HepG2 (cell line): Measurements from ENCODE around the gene AUH. TPM values are rescaled to one million over a fixed set of nuclear protein-coding genes. Genes with fewer than 3 reads are reported as not detected.

Source experiments
- CHD2 ChIP-seq: IDR thresholded peaks from 2 replicates; pipeline ENCODE4 v1.6.1; 2011; ENCODE audit warnings: low read depth, low read length, improper control_type of control experiment
- DNMT3B ChIP-seq: conservative IDR thresholded peaks from 2 replicates; pipeline ENCODE4 v1.6.1; 2016; ENCODE audit warnings: missing biosample characterization, control low read depth
- E2F5 ChIP-seq: sonication (generic); formaldehyde crosslinking; conservative IDR thresholded peaks from 2 replicates; pipeline ENCODE4 v1.4.0; 2020; ENCODE audit warnings: missing genetic modification reagents
- MBD4 ChIP-seq: IDR thresholded peaks from 2 replicates; pipeline ENCODE4 v1.6.1; 2012; ENCODE audit warnings: low read length, inconsistent platforms, borderline replicate concordance
- NBN ChIP-seq: fragments of 450-650 bp; conservative IDR thresholded peaks from 2 replicates; pipeline ENCODE4 v1.6.1; 2017
- NR3C1 ChIP-seq: sonication (generic); formaldehyde crosslinking; IDR thresholded peaks from 2 replicates; pipeline ENCODE4 v1.4.0; 2020; ENCODE audit warnings: missing genetic modification reagents
- RAD21 ChIP-seq: fragments of 450-650 bp; formaldehyde crosslinking; IDR thresholded peaks from 2 replicates; pipeline ENCODE4 v1.5.0; 2020; ENCODE audit warnings: mild to moderate bottlenecking
- REPIN1 ChIP-seq: sonication (generic); formaldehyde crosslinking; IDR thresholded peaks from 2 replicates; pipeline ENCODE4 v1.8.0; 2022; ENCODE audit warnings: missing genetic modification reagents, low read depth, mild to moderate bottlenecking, borderline replicate concordance
- SALL1 ChIP-seq: sonication (generic); formaldehyde crosslinking; IDR thresholded peaks from 2 replicates; pipeline ENCODE4 v1.8.0; 2022; ENCODE audit warnings: mild to moderate bottlenecking, missing genetic modification reagents
- SIX4 ChIP-seq: sonication (generic); formaldehyde crosslinking; IDR thresholded peaks from 2 replicates; pipeline ENCODE4 v1.4.0; 2020; ENCODE audit warnings: missing genetic modification reagents
- TEAD2 ChIP-seq: sonication (generic); formaldehyde crosslinking; IDR thresholded peaks from 2 replicates; pipeline ENCODE4 v1.9.0; 2021; ENCODE audit warnings: missing genetic modification reagents
- TERF1 ChIP-seq: sonication (generic); formaldehyde crosslinking; IDR thresholded peaks from 2 replicates; pipeline ENCODE4 v1.8.0; 2022; ENCODE audit warnings: mild to moderate bottlenecking, missing genetic modification reagents, moderate library complexity
- TP53 ChIP-seq: sonication (generic); formaldehyde crosslinking; conservative IDR thresholded peaks from 2 replicates; pipeline ENCODE4 v1.4.0; 2020; ENCODE audit warnings: missing genetic modification reagents
- ZBTB44 ChIP-seq: sonication (generic); formaldehyde crosslinking; IDR thresholded peaks from 2 replicates; pipeline ENCODE4 v1.4.0; 2020; ENCODE audit warnings: missing genetic modification reagents
- ZNF142 ChIP-seq: sonication (generic); formaldehyde crosslinking; IDR thresholded peaks from 2 replicates; pipeline ENCODE4 v1.4.0; 2020; ENCODE audit warnings: missing genetic modification reagents
- ZNF225 ChIP-seq: sonication (generic); formaldehyde crosslinking; IDR thresholded peaks from 2 replicates; pipeline ENCODE4 v1.4.0; 2020; ENCODE audit warnings: mild to moderate bottlenecking, missing genetic modification reagents
- ZNF337 ChIP-seq: sonication (generic); formaldehyde crosslinking; IDR thresholded peaks from 2 replicates; pipeline ENCODE4 v1.5.1; 2020; ENCODE audit warnings: missing genetic modification reagents, low read depth, mild to moderate bottlenecking, borderline replicate concordance
- ZSCAN22 ChIP-seq: sonication (generic); formaldehyde crosslinking; IDR thresholded peaks from 2 replicates; pipeline ENCODE4 v1.4.0; 2020; ENCODE audit warnings: mild to moderate bottlenecking, missing genetic modification reagents
- polyA plus RNA-seq, 8 experiments: library from polyadenylated mRNA; depleted of rRNA in 3 of 8; stranded (reverse) in 7 of 8; unstranded in 1 of 8; fragments of >200 nt; fragmentation: Illumina TruSeq in 4 of 8; extraction: Trizol in 4 of 8; gene quantifications; 2 replicates each; pipeline versions ENCODE4 v1.2.1 to v1.2.3, GENCODE V29; 2011 to 2016; ENCODE audit warnings: low read depth in 4 of 8, missing spikeins in 1 of 8, mixed read lengths in 1 of 8; ENCODE audit not compliant: insufficient read depth in 1 of 8
- total RNA-seq, 5 experiments: library from RNA; depleted of rRNA; stranded (reverse); fragments of >200 nt; fragmentation: Illumina TruSeq; extraction: Trizol; gene quantifications; 2 replicates each; pipeline ENCODE4 v1.2.3, GENCODE V29; 2016; ENCODE audit warnings: low read depth in 1 of 5
- TF ChIP-seq, protein P1 (sequence below): IDR thresholded peaks from 2 replicates; pipeline ENCODE4 v1.6.1; 2016; ENCODE audit warnings: low read depth, control low read depth
- TF ChIP-seq, protein P2 (sequence below): fragments of 450-650 bp; IDR thresholded peaks from 2 replicates; pipeline ENCODE4 v1.6.1; 2017

Gene AUH
- total and polyA plus RNA-seq, 2 of the 13 experiments (the other 11 are each of a cell fraction or from before 2014, with no cell fraction given): 25.8 to 31.9 TPM

DNA sequence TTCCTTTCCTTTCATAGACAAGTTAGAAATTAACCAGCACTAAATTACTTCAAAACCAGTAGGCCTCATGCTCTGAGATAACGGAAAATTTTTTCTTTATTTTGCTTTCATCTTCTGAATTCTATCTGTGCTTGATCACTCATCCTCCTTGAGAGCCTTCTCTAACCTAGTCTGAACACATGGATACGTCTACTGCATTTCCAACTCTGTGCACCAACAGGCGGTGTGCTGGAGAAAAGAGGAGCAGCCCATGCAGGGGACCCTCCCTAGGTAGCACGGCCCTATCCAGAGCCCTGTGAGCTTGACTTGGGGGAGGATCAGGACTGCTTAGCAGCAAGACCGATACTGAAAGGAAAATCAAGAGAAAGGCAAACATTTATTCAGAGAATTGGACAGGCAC is 149.8 kb downstream of the AUH start (continued):
- TF ChIP-seq MBD4 (no peak), SALL1 (CRISPR knock-in tag) (peak; percentile 22; the same call in 1 of the 2 replicates), NBN (no peak), E2F5 (no peak), REPIN1 (CRISPR knock-in tag) (no peak), TP53 (no peak), ZNF225 (CRISPR knock-in tag) (no peak), TERF1 (CRISPR knock-in tag) (no peak), TEAD2 (CRISPR knock-in tag) (no peak), ZNF337 (no peak), DNMT3B (no peak), SIX4 (CRISPR knock-in tag) (no peak), ZSCAN22 (no peak), CHD2 (no peak), ZNF142 (CRISPR knock-in tag) (no peak), ZBTB44 (CRISPR knock-in tag) (no peak), NR3C1 (CRISPR knock-in tag) (no peak), RAD21 (CRISPR knock-in tag) (no peak)
- TF ChIP-seq, protein P1, sequence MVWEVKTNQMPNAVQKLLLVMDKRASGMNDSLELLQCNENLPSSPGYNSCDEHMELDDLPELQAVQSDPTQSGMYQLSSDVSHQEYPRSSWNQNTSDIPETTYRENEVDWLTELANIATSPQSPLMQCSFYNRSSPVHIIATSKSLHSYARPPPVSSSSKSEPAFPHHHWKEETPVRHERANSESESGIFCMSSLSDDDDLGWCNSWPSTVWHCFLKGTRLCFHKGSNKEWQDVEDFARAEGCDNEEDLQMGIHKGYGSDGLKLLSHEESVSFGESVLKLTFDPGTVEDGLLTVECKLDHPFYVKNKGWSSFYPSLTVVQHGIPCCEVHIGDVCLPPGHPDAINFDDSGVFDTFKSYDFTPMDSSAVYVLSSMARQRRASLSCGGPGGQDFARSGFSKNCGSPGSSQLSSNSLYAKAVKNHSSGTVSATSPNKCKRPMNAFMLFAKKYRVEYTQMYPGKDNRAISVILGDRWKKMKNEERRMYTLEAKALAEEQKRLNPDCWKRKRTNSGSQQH: no peak
- TF ChIP-seq, protein P2, sequence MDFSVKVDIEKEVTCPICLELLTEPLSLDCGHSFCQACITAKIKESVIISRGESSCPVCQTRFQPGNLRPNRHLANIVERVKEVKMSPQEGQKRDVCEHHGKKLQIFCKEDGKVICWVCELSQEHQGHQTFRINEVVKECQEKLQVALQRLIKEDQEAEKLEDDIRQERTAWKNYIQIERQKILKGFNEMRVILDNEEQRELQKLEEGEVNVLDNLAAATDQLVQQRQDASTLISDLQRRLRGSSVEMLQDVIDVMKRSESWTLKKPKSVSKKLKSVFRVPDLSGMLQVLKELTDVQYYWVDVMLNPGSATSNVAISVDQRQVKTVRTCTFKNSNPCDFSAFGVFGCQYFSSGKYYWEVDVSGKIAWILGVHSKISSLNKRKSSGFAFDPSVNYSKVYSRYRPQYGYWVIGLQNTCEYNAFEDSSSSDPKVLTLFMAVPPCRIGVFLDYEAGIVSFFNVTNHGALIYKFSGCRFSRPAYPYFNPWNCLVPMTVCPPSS: no peak
